NB4 (cell line): ENCODE measurements around the gene KIRREL3.

Experiments used
- CTCF ChIP-seq: IDR thresholded peaks from one replicate; pipeline ENCODE4 v1.5.1; 2012; ENCODE audit warnings: low read depth, low read length
- MAX ChIP-seq: IDR thresholded peaks from 2 replicates; pipeline ENCODE4 v1.6.1; 2011; ENCODE audit warnings: low read depth, low read length
- POLR2A ChIP-seq: IDR thresholded peaks from 2 replicates; pipeline ENCODE4 v1.6.1; 2011; ENCODE audit warnings: mild to moderate bottlenecking; ENCODE audit not compliant: insufficient read length; ENCODE audit errors: extremely low read depth

- TF ChIP-seq CTCF (no peak), POLR2A (no peak), MAX (0 out of 2 replicates have a peak, but pooled peaks have one; percentile 5)
Observed at GRCh38 chr11:126482586-126483108, 517.9 kb downstream of the KIRREL3 start.
